Astrocyte (in vitro differentiated cells and primary cell): ENCODE measurements around the gene EPHA6. TPM values are rescaled to one million over a fixed set of nuclear protein-coding genes. Genes with fewer than 3 reads are reported as not detected.

Source experiments
- DNase-seq: peaks from one replicate; pipeline ENCODE4 v3.0.0-alpha.2; 2010; ENCODE audit warnings: low read depth
- FAIRE-seq: peaks from 2 replicates; lab custom pipeline; 2011; peaks lifted over from hg19 to GRCh38; lab: Jason Lieb, UNC
- H2AFZ ChIP-seq: 2 replicates; pipeline ENCODE4 v1.6.0; 2012; ENCODE audit warnings: low read depth, low read length, inconsistent platforms
- H3K27ac ChIP-seq: 2 replicates; pipeline ENCODE4 v1.5.1; 2011; ENCODE audit warnings: low read depth, low read length, inconsistent platforms
- H3K27me3 ChIP-seq: 2 replicates; pipeline ENCODE4 v1.6.0; 2011; ENCODE audit warnings: low read length, inconsistent platforms; ENCODE audit not compliant: insufficient read depth
- H3K36me3 ChIP-seq: 2 replicates; pipeline ENCODE4 v1.5.1; 2011; ENCODE audit warnings: low read length, inconsistent platforms; ENCODE audit not compliant: insufficient read depth
- H3K4me1 ChIP-seq: 2 replicates; pipeline ENCODE4 v1.5.1; 2011; ENCODE audit warnings: low read length, inconsistent platforms; ENCODE audit not compliant: insufficient read depth
- H3K4me2 ChIP-seq: 2 replicates; pipeline ENCODE4 v1.6.0; 2012; ENCODE audit warnings: low read length, inconsistent platforms
- H3K4me3 ChIP-seq: 2 replicates; pipeline ENCODE4 v1.5.1; 2011; ENCODE audit warnings: low read depth, mild to moderate bottlenecking, low read length, inconsistent platforms; ENCODE audit not compliant: insufficient read depth
- H3K79me2 ChIP-seq: 2 replicates; pipeline ENCODE4 v1.6.0; 2012; ENCODE audit warnings: mild to moderate bottlenecking, low read length, inconsistent platforms; ENCODE audit not compliant: insufficient read depth
- H3K9ac ChIP-seq: 2 replicates; pipeline ENCODE4 v1.6.0; 2012; ENCODE audit warnings: mild to moderate bottlenecking, low read length, inconsistent platforms
- H3K9me3 ChIP-seq: 2 replicates; pipeline ENCODE4 v1.5.1; 2012; ENCODE audit warnings: low read depth, mild to moderate bottlenecking, low read length, inconsistent platforms; ENCODE audit not compliant: insufficient read depth
- H4K20me1 ChIP-seq: 2 replicates; pipeline ENCODE4 v1.6.0; 2012; ENCODE audit warnings: low read length, inconsistent platforms; ENCODE audit not compliant: insufficient read depth
- H3K27ac Mint-ChIP-seq: one replicate; pipeline ENCODE4 v1.8.0; 2021; ENCODE audit warnings: mild to moderate bottlenecking, mixed read lengths; ENCODE audit not compliant: unreplicated experiment
- H3K27me3 Mint-ChIP-seq: one replicate; pipeline ENCODE4 v1.8.0; 2021; ENCODE audit warnings: low read depth, mixed read lengths; ENCODE audit not compliant: unreplicated experiment
- H3K36me3 Mint-ChIP-seq: one replicate; pipeline ENCODE4 v1.8.0; 2021; ENCODE audit warnings: low read depth, mixed read lengths; ENCODE audit not compliant: unreplicated experiment
- H3K4me1 Mint-ChIP-seq: one replicate; pipeline ENCODE4 v1.8.0; 2021; ENCODE audit warnings: low read depth, mixed read lengths; ENCODE audit not compliant: unreplicated experiment
- H3K4me3 Mint-ChIP-seq: one replicate; pipeline ENCODE4 v1.8.0; 2021; ENCODE audit warnings: mild to moderate bottlenecking, moderate library complexity, mixed read lengths; ENCODE audit not compliant: unreplicated experiment
- H3K9me3 Mint-ChIP-seq: one replicate; pipeline ENCODE4 v1.8.0; 2021; ENCODE audit warnings: mild to moderate bottlenecking, mixed read lengths; ENCODE audit not compliant: unreplicated experiment
- CTCF ChIP-seq: IDR thresholded peaks from 2 replicates; pipeline ENCODE4 v1.5.1; 2011; ENCODE audit warnings: low read depth, mild to moderate bottlenecking, inconsistent platforms, low read length, moderate library complexity; ENCODE audit not compliant: insufficient read depth
- EZH2 ChIP-seq: IDR thresholded peaks from 2 replicates; pipeline ENCODE4 v1.6.1; 2012; ENCODE audit warnings: mild to moderate bottlenecking, low read length, inconsistent platforms; ENCODE audit not compliant: insufficient read depth
- total RNA-seq: library from RNA; stranded (reverse); gene quantifications from 2 replicates; pipeline ENCODE4 v1.2.1, GENCODE V29; 2021

The EPHA6 gene
- total RNA-seq, 1 donor from 2014 or later = 1.7 TPM

GRCh38 chr3:97721446-97721845, 907.1 kb downstream of the EPHA6 start:
- no peaks in the 10 kb centered on the region for H3K9me3 ChIP-seq
- no peaks in the 10 kb centered on the region for H3K79me2 ChIP-seq
- DNase-seq (no peak), FAIRE-seq (no peak)
- Mint-ChIP-seq H3K9me3 (no peaks in the 10 kb centered on the region), H3K4me1 (no peaks in the 10 kb centered on the region), H3K27ac (no peak overlapping the region), H3K27me3 (no peaks in the 10 kb centered on the region), H3K4me3 (no peak overlapping the region), H3K36me3 (no peaks in the 10 kb centered on the region)
- H3K36me3 ChIP-seq = no peaks in the 10 kb centered on the region
- H3K4me1 ChIP-seq = no peaks in the 10 kb centered on the region
- H3K27me3 ChIP-seq = no peaks in the 10 kb centered on the region
- no peak overlapping the region for H3K9ac ChIP-seq
- no peak for TF ChIP-seq CTCF
- TF ChIP-seq EZH2 = no peak
- no peak overlapping the region for H3K4me2 ChIP-seq
- no peak overlapping the region for H3K27ac ChIP-seq
- no peaks in the 10 kb centered on the region for H4K20me1 ChIP-seq
- H2AFZ ChIP-seq = no peak overlapping the region
- H3K4me3 ChIP-seq = no peak overlapping the region

- Histone ChIP-seq H3K4me3 (no peak overlapping the region), H3K4me1 (no peaks in the 10 kb centered on the region), H3K27me3 (peaks cover 2% of the 10 kb centered on the region), H4K20me1 (no peaks in the 10 kb centered on the region), H3K27ac (no peak overlapping the region), H3K36me3 (no peaks in the 10 kb centered on the region), H3K9me3 (no peaks in the 10 kb centered on the region), H3K79me2 (no peaks in the 10 kb centered on the region), H3K9ac (no peak overlapping the region), H3K4me2 (no peak overlapping the region), H2AFZ (no peak overlapping the region)
- Mint-ChIP-seq H3K27me3 (no peaks in the 10 kb centered on the region), H3K4me1 (no peaks in the 10 kb centered on the region), H3K9me3 (no peaks in the 10 kb centered on the region), H3K36me3 (no peaks in the 10 kb centered on the region), H3K27ac (no peak overlapping the region), H3K4me3 (no peak overlapping the region)
- no peak for TF ChIP-seq EZH2
- no peak for TF ChIP-seq CTCF
- DNase-seq (no peak), FAIRE-seq (no peak)
These were observed 922.5 kb downstream of the EPHA6 start for GRCh38 chr3:97736928-97737327.

- TF ChIP-seq EZH2 (no peak), CTCF (no peak)
- H3K4me1 Mint-ChIP-seq = no peaks in the 10 kb centered on the region
- H3K9me3 Mint-ChIP-seq = no peaks in the 10 kb centered on the region
- no peaks in the 10 kb centered on the region for H3K9me3 ChIP-seq
- H3K79me2 ChIP-seq = no peaks in the 10 kb centered on the region
- H3K4me3 ChIP-seq = no peak overlapping the region
- H3K27me3 ChIP-seq = peaks cover 2% of the 10 kb centered on the region
- H3K27me3 Mint-ChIP-seq = no peaks in the 10 kb centered on the region
- DNase-seq (no peak), FAIRE-seq (no peak)
- H3K9ac ChIP-seq = no peak overlapping the region
- H3K4me1 ChIP-seq = no peaks in the 10 kb centered on the region
- no peaks in the 10 kb centered on the region for H3K36me3 Mint-ChIP-seq
- no peak overlapping the region for H2AFZ ChIP-seq
- H3K27ac ChIP-seq = no peak overlapping the region
- H3K4me3 Mint-ChIP-seq = no peak overlapping the region
- H3K36me3 ChIP-seq = no peaks in the 10 kb centered on the region
- H4K20me1 ChIP-seq = no peaks in the 10 kb centered on the region
- no peak overlapping the region for H3K4me2 ChIP-seq
- no peak overlapping the region for H3K27ac Mint-ChIP-seq
These were observed 924.4 kb downstream of the EPHA6 start for GRCh38 chr3:97738761-97739160.
